Loucy (cell line): Measurements from ENCODE around the gene TIMM44.

Source experiments
- H2AFZ ChIP-seq: fragments of 200-600 bp; sonication (generic); 2 replicates; pipeline ENCODE4 v1.6.0; 2016; ENCODE audit warnings: antibody characterized with exemption, mild to moderate bottlenecking, low read length, moderate library complexity
- H3F3A ChIP-seq: fragments of 200-600 bp; 2 replicates; pipeline ENCODE4 v1.6.0; 2016; ENCODE audit warnings: antibody characterized with exemption, low read depth, mild to moderate bottlenecking
- H3K27me3 ChIP-seq: fragments of 200-600 bp; sonication (generic); 2 replicates; pipeline ENCODE4 v1.6.1; 2014; ENCODE audit warnings: low read length, mild to moderate bottlenecking; ENCODE audit not compliant: insufficient read depth, poor library complexity, severe bottlenecking
- H3K36me3 ChIP-seq: fragments of 200-600 bp; sonication (generic); 2 replicates; pipeline ENCODE4 v1.6.1; 2016; ENCODE audit warnings: low read length; ENCODE audit not compliant: insufficient read depth
- H3K4me1 ChIP-seq: fragments of 200-600 bp; sonication (generic); 2 replicates; pipeline ENCODE4 v1.5.1; 2014; ENCODE audit warnings: low read length, mild to moderate bottlenecking; ENCODE audit not compliant: insufficient read depth, poor library complexity, severe bottlenecking
- H3K4me2 ChIP-seq: fragments of 200-600 bp; sonication (generic); 2 replicates; pipeline ENCODE4 v1.6.0; 2014; ENCODE audit warnings: antibody characterized with exemption, low read length, low read depth, mild to moderate bottlenecking; ENCODE audit not compliant: poor library complexity, severe bottlenecking
- H3K4me3 ChIP-seq: fragments of 200-600 bp; sonication (generic); 2 replicates; pipeline ENCODE4 v1.5.1; 2014; ENCODE audit warnings: low read length, mild to moderate bottlenecking, mixed read lengths; ENCODE audit not compliant: poor library complexity, severe bottlenecking
- H3K79me2 ChIP-seq: fragments of 200-600 bp; sonication (generic); 2 replicates; pipeline ENCODE4 v1.6.1; 2014; ENCODE audit warnings: low read length; ENCODE audit not compliant: insufficient read depth
- H3K9ac ChIP-seq: fragments of 200-600 bp; sonication (generic); 2 replicates; pipeline ENCODE4 v1.6.0; 2014; ENCODE audit warnings: mild to moderate bottlenecking, low read depth, low read length, moderate library complexity; ENCODE audit not compliant: poor library complexity, severe bottlenecking
- H3K9me2 ChIP-seq: fragments of 200-600 bp; sonication (generic); replicated peaks from 2 replicates; pipeline ENCODE4 v1.6.1; 2016; ENCODE audit warnings: low read depth, low read length, mixed read lengths
- H3K9me3 ChIP-seq: fragments of 200-600 bp; sonication (generic); 2 replicates; pipeline ENCODE4 v1.6.1; 2014; ENCODE audit warnings: mild to moderate bottlenecking, antibody characterized with exemption, low read length, low read depth; ENCODE audit not compliant: insufficient read depth
- H4K20me1 ChIP-seq: fragments of 200-600 bp; sonication (generic); 2 replicates; pipeline ENCODE4 v1.6.0; 2014; ENCODE audit warnings: antibody characterized with exemption, low read length, mild to moderate bottlenecking; ENCODE audit not compliant: insufficient read depth, poor library complexity, severe bottlenecking
- CTCF ChIP-seq: fragments of 200-600 bp; sonication (generic); conservative IDR thresholded peaks from 2 replicates; pipeline ENCODE4 v1.5.1; 2014; ENCODE audit warnings: mild to moderate bottlenecking, antibody characterized with exemption, low read length
- EZH2phosphoT487 ChIP-seq: fragments of 200-600 bp; IDR thresholded peaks from 2 replicates; pipeline ENCODE4 v1.6.1; 2018; ENCODE audit warnings: antibody characterized with exemption, mild to moderate bottlenecking, moderate library complexity, borderline replicate concordance

The TIMM44 gene

GRCh38 chr19:7927605-7928333 lies 15.7 kb downstream of the TIMM44 start:
- Histone ChIP-seq H4K20me1 (peaks cover 2% of the 10 kb centered on the region), H3K9me2 (no peaks in the 10 kb centered on the region), H3F3A (no peaks in the 10 kb centered on the region), H3K4me1 (peaks cover 3% of the 10 kb centered on the region), H3K36me3 (peaks cover 12% of the 10 kb centered on the region; the same call in 1 of the 2 replicates), H3K4me2 (no peak overlapping the region), H3K9ac (no peak overlapping the region), H2AFZ (no peak overlapping the region), H3K4me3 (no peak overlapping the region), H3K9me3 (no peaks in the 10 kb centered on the region), H3K79me2 (no peaks in the 10 kb centered on the region), H3K27me3 (no peaks in the 10 kb centered on the region)
- TF ChIP-seq EZH2phosphoT487 (no peak), CTCF (no peak)

GRCh38 chr19:7926727-7927604 lies 16.5 kb downstream of the TIMM44 start:
- H2AFZ ChIP-seq, result no peak overlapping the region
- H3F3A ChIP-seq, result no peaks in the 10 kb centered on the region
- no peaks in the 10 kb centered on the region for H3K9me2 ChIP-seq
- H3K36me3 ChIP-seq, result peaks cover 4% of the 10 kb centered on the region; the same call in 1 of the 2 replicates
- H3K4me1 ChIP-seq, result peaks cover 3% of the 10 kb centered on the region
- no peak for TF ChIP-seq CTCF
- TF ChIP-seq EZH2phosphoT487, result no peak
- peaks cover 2% of the 10 kb centered on the region for H4K20me1 ChIP-seq
- peak overlapping the region; percentile 59 for H3K4me2 ChIP-seq
- no peaks in the 10 kb centered on the region for H3K9me3 ChIP-seq
- H3K27me3 ChIP-seq, result no peaks in the 10 kb centered on the region
- H3K4me3 ChIP-seq, result no peak overlapping the region
- no peak overlapping the region for H3K9ac ChIP-seq
- no peaks in the 10 kb centered on the region for H3K79me2 ChIP-seq

- H4K20me1 ChIP-seq, result peaks cover 6% of the 10 kb centered on the region
- H3K9ac ChIP-seq, result no peak within 1 kb of the TSS
- H3K4me1 ChIP-seq, result peaks cover 8% of the 10 kb centered on the region
These were observed 17.3 kb downstream of the TIMM44 start, which contains the start of gene CTXN1 for GRCh38 chr19:7926021-7926726. CTXN1 (minus strand) TSS chr19:7926135; CDS start chr19:7925538, 597 bp downstream.

More at GRCh38 chr19:7926021-7926726, 17.3 kb downstream of the TIMM44 start, which contains the start of gene CTXN1:
- Histone ChIP-seq H3K9me3 (no peaks in the 10 kb centered on the region), H3K36me3 (no peaks in the 10 kb centered on the region), H3K4me3 (peak within 1 kb of the TSS; percentile 69), H3K27me3 (no peaks in the 10 kb centered on the region), H3F3A (no peaks in the 10 kb centered on the region), H2AFZ (peak within 1 kb of the TSS; percentile 87; the same call in 1 of the 2 replicates), H3K79me2 (no peaks in the 10 kb centered on the region), H3K4me2 (peak within 1 kb of the TSS; percentile 72), H3K9me2 (no peaks in the 10 kb centered on the region)
- TF ChIP-seq EZH2phosphoT487 (no peak), CTCF (no peak)
